ENCODE data around the gene ARL6IP4.

Gene ARL6IP4

GRCh38 chr12:122977655-122978392, 2.7 kb upstream of the ARL6IP4 start:
- no peak for DNase-seq

- DNase-seq = no peak
Measured at GRCh38 chr12:122978507-122978955, 1.9 kb upstream of the ARL6IP4 start.

GRCh38 chr12:122979001-122979907, 1.2 kb upstream of the ARL6IP4 start:
- no peak for DNase-seq

GRCh38 chr12:122979908-122980182, 636 bp upstream of the ARL6IP4 start:
- DNase-seq = no peak

GRCh38 chr12:122981036-122981471, 573 bp downstream of the ARL6IP4 start:
- DNase-seq = peak in 6 of 58 donors; percentile 37 to 69 (median 50)

GRCh38 chr12:122981587-122982476, 1.4 kb downstream of the ARL6IP4 start:
- no peak for DNase-seq

- no peak for DNase-seq
Measured at GRCh38 chr12:122982477-122982815, 2.0 kb downstream of the ARL6IP4 start.

GRCh38 chr12:122982963-122983788, 2.7 kb downstream of the ARL6IP4 start:
- DNase-seq = peak in 5 of 58 donors; percentile 7 to 43 (median 24)

GRCh38 chr12:122983789-122984515, 3.5 kb downstream of the ARL6IP4 start:
- DNase-seq = peak in 1 of 58 donors; percentile 7

- DNase-seq = peak in 26 of 58 donors; percentile 18 to 50 (median 33)
Measured at GRCh38 chr12:122984612-122985337, 4.3 kb downstream of the ARL6IP4 start.

GRCh38 chr12:122985338-122986257, 5.1 kb downstream of the ARL6IP4 start:
- no peak for DNase-seq

- no peak for DNase-seq
Measured at GRCh38 chr12:122986258-122986871, 5.9 kb downstream of the ARL6IP4 start.

GRCh38 chr12:122987086-122987951, 6.8 kb downstream of the ARL6IP4 start:
- DNase-seq = no peak

- no peak for DNase-seq
Measured at GRCh38 chr12:122988036-122988435, 7.6 kb downstream of the ARL6IP4 start.

GRCh38 chr12:122988612-122989212, 8.2 kb downstream of the ARL6IP4 start:
- no peak for DNase-seq

GRCh38 chr12:122989225-122989839, 8.9 kb downstream of the ARL6IP4 start:
- no peak for DNase-seq
